ENCODE data around the gene PECR. TPM values are rescaled to one million over a fixed set of nuclear protein-coding genes. Genes with fewer than 3 reads are reported as not detected.

The PECR gene
- total RNA-seq, 2 experiments from 2014 or later: 21.6 to 31.9 TPM

GRCh38 chr2:216112926-216113325 lies 31.3 kb upstream of the PECR start:
- DNase-seq (no peak), ATAC-seq (no peak)
- Mint-ChIP-seq H3K4me1 (peaks cover 80% of the 10 kb centered on the region), H3K9me3 (ENCODE audit: low read depth) (no peaks in the 10 kb centered on the region), H3K27ac (peak overlapping the region; percentile 82), H3K4me3 (peak overlapping the region; percentile 29), H3K36me3 (peaks cover 74% of the 10 kb centered on the region), H3K27me3 (peaks cover 3% of the 10 kb centered on the region)
- CTCF ChIA-PET: interaction anchor here (1.2 to 3.0 kb wide), 5 partner anchors 11 to 386 kb away, joined by 3 to 21 read pairs (median 3); partner anchors contain the start of gene RPL37A

GRCh38 chr2:216111122-216111521 lies 29.5 kb upstream of the PECR start:
- ATAC-seq: no peak
- H3K27me3 Mint-ChIP-seq: peaks cover 3% of the 10 kb centered on the region
- DNase-seq: no peak
- H3K36me3 Mint-ChIP-seq: peaks cover 57% of the 10 kb centered on the region
- CTCF ChIA-PET: interaction anchor here (0.9 to 3.4 kb wide), 12 partner anchors 8 to 293 kb away, joined by 3 to 28 read pairs (median 8); partner anchors contain the start of genes PECR and TMEM169
- H3K9me3 Mint-ChIP-seq (ENCODE audit: low read depth): no peaks in the 10 kb centered on the region
- peak overlapping the region; percentile 99 for H3K27ac Mint-ChIP-seq
- peak overlapping the region; percentile 99 for H3K4me3 Mint-ChIP-seq
- H3K4me1 Mint-ChIP-seq: peaks cover 63% of the 10 kb centered on the region

- H3K4me1 Mint-ChIP-seq: peaks cover 61% of the 10 kb centered on the region
- CTCF ChIA-PET: interaction anchor here (0.7 to 3.4 kb wide), 19 partner anchors 9 to 556 kb away, joined by 3 to 28 read pairs (median 7); partner anchors contain the start of genes PECR and TMEM169
- no peaks in the 10 kb centered on the region for H3K9me3 Mint-ChIP-seq (ENCODE audit: low read depth)
- peaks cover 3% of the 10 kb centered on the region for H3K27me3 Mint-ChIP-seq
- ATAC-seq (no peak), DNase-seq (no peak)
- peak overlapping the region; percentile 99 for H3K27ac Mint-ChIP-seq
- peak overlapping the region; percentile 99 for H3K4me3 Mint-ChIP-seq
- peaks cover 55% of the 10 kb centered on the region for H3K36me3 Mint-ChIP-seq
These were observed 29.0 kb upstream of the PECR start for GRCh38 chr2:216110620-216111019.

DNA sequence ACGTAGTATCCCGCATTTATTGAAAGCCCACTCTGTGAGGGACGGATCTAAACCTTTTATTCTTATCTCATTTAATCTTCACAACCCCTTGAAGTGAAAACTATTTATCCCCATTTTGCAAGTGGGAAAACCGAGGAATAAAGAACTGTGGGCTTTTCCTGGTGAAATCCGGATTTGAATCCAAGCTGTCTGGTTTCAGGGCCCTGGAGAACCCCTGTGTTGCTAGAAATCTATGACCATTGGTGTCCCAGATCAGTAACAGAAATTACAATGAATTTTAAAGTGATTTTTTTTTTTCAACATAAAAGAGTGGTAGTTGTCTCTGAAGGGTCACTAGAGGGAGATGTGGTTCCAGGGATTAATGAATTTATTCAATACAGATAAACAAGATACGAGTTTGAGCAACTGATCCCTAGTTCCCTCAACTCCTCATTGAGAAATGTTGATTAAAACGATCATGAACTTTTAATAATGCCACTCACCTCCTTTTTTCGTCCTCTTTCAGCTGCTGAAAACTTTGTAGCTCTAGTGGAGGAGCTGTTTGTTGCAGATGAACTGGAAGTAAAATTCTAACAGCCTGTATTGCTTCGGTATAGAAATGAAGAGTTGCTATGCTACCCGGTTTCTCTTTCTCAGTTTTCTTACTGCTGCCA lies 28.5 kb upstream of the PECR start:
- Mint-ChIP-seq H3K4me3 (peak overlapping the region; percentile 99), H3K27ac (peak overlapping the region; percentile 99), H3K9me3 (ENCODE audit: low read depth) (no peaks in the 10 kb centered on the region), H3K4me1 (peaks cover 56% of the 10 kb centered on the region), H3K27me3 (peaks cover 3% of the 10 kb centered on the region), H3K36me3 (peaks cover 51% of the 10 kb centered on the region)
- ATAC-seq: peak; percentile 11
- no peak for DNase-seq
- CTCF ChIA-PET: interaction anchor here (0.6 to 3.4 kb wide), 27 partner anchors 9 to 557 kb away, joined by 3 to 28 read pairs (median 5); partner anchors contain the start of genes PECR and TMEM169

DNA sequence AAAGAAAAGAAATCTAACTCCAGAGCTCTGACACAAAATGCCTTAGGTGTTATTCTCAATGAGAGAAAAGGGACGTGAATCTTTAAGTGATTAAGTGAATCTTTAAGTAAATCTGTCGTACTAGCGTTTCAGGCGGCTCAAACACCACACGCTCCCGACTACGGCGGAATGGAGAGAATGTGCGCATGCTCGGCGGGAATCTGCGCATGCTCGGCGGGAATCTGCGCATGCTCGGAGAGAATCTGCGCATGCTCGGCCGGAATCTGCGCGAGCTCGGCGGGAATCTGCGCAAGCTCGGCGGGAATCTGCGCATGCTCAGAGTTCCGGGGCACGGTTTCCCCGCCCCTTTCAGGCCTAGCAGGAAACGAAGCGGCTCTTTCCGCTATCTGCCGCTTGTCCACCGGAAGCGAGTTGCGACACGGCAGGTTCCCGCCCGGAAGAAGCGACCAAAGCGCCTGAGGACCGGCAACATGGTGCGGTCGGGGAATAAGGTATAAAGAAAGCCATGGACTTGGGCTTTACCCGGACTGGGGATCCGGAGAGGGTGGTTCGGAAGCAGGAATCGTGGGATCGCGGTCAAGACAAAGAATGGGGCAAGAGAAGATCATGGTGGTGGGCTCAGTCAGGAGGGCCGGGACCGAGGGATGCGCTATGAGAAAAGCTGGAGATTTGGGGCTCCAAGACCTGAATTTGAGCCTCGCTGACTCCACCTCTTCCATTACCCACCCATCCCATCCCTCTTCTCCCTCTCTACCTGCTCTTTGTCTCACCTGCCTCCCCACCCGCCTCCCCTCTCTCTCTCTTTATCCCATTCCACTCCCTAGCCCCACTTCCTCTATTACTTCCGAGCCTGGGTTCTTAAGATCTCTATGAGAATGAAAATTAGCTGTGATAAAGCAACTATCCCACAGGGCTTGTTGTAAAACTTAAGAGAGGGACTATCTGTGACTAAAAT lies 27.6 kb upstream of the PECR start, which contains the start of gene XRCC5:
TSS of gene XRCC5 (plus strand) at position 382 of the 955 bp plus-strand sequence. CDS start at position 471, 89 bp downstream.
- H3K27ac Mint-ChIP-seq: peak within 1 kb of the TSS; percentile 99
- peaks cover 3% of the 10 kb centered on the region for H3K27me3 Mint-ChIP-seq
- H3K9me3 Mint-ChIP-seq (ENCODE audit: low read depth): no peaks in the 10 kb centered on the region
- DNase-seq (peak; percentile 98), ATAC-seq (peak; percentile 84)
- peaks cover 43% of the 10 kb centered on the region for H3K36me3 Mint-ChIP-seq
- peak within 1 kb of the TSS; percentile 99 for H3K4me3 Mint-ChIP-seq
- CTCF ChIA-PET: interaction anchor here (0.6 to 3.4 kb wide), 23 partner anchors 9 to 557 kb away, joined by 3 to 28 read pairs (median 7); partner anchors contain the start of genes PECR and TMEM169
- peaks cover 54% of the 10 kb centered on the region for H3K4me1 Mint-ChIP-seq

DNA sequence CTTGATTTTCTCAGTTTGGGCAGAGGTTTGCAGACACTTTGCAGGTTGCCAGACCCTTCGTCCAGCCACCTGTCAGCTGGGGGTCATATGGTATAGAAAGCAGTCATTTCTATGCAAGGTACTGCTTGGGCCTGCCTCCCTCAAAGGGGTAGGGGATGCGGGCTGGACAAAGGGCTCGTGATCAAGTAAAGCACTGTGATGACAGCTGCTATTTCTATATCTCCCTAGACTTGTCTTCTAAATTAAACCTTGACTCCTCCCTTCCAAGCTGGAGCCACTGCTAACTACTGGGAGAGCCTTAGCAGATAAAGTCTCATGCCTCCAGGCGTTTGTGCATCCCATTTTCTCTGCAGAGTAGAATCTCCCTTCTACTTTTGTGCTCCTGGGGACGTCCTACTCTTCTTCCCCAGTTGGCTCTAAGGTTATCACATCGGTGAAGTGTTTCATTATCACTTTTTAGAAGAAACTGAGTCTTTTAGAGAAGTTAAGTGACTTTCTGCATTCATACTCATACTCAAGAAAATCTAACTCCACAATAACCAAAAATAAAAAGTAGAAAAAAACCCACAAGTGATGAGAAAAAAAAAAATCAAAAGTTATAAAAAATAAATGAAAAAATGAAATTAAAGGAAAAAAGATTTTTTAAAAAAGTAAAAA lies 26.8 kb upstream of the PECR start:
- peak overlapping the region; percentile 99 for H3K27ac Mint-ChIP-seq
- DNase-seq: no peak
- H3K4me3 Mint-ChIP-seq: peak overlapping the region; percentile 99
- peaks cover 3% of the 10 kb centered on the region for H3K27me3 Mint-ChIP-seq
- CTCF ChIA-PET: interaction anchor here (1.3 to 3.4 kb wide), 13 partner anchors 11 to 76 kb away, joined by 3 to 28 read pairs (median 9); partner anchors contain the start of genes PECR and TMEM169
- peaks cover 35% of the 10 kb centered on the region for H3K36me3 Mint-ChIP-seq
- no peaks in the 10 kb centered on the region for H3K9me3 Mint-ChIP-seq (ENCODE audit: low read depth)
- peaks cover 48% of the 10 kb centered on the region for H3K4me1 Mint-ChIP-seq
- ATAC-seq: no peak

GRCh38 chr2:216107760-216108159 lies 26.2 kb upstream of the PECR start:
- no peak for ATAC-seq
- Mint-ChIP-seq H3K27me3 (peaks cover 3% of the 10 kb centered on the region), H3K4me3 (no peak overlapping the region), H3K9me3 (ENCODE audit: low read depth) (no peaks in the 10 kb centered on the region), H3K27ac (no peak overlapping the region), H3K4me1 (peaks cover 41% of the 10 kb centered on the region), H3K36me3 (peaks cover 28% of the 10 kb centered on the region)
- DNase-seq: no peak
- CTCF ChIA-PET: interaction anchor here (1.4 to 3.4 kb wide), 3 partner anchors 15 to 49 kb away, joined by 7 to 28 read pairs (median 12); partner anchors contain the start of genes PECR and TMEM169

DNA sequence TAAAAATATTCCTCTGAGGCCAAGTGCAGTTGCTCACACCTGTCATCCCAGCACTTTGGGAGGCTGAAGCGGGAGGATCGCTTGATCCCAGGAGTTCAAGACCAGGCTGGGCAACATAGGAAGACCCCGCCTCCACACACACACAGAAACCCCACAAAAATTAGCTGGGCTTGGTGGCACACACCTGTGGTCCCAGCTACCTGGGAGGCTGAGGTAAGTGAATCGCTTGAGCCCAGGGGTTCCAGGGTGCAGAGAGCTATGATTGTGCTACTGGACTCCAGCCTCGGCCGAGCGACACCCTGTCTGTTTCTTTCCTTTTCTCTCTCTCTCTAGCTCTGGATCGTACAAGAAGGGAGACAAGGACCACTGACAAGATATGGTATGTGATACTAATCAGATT lies 25.7 kb upstream of the PECR start:
- Mint-ChIP-seq H3K9me3 (ENCODE audit: low read depth) (no peaks in the 10 kb centered on the region), H3K27me3 (peaks cover 3% of the 10 kb centered on the region), H3K4me3 (no peak overlapping the region), H3K27ac (no peak overlapping the region), H3K36me3 (peaks cover 26% of the 10 kb centered on the region), H3K4me1 (peaks cover 37% of the 10 kb centered on the region)
- ATAC-seq: no peak
- no peak for DNase-seq
- CTCF ChIA-PET: interaction anchor here (1.4 kb wide), 1 partner anchor 48 kb away, joined by 7 read pairs; no protein-coding TSS in a partner anchor

DNA sequence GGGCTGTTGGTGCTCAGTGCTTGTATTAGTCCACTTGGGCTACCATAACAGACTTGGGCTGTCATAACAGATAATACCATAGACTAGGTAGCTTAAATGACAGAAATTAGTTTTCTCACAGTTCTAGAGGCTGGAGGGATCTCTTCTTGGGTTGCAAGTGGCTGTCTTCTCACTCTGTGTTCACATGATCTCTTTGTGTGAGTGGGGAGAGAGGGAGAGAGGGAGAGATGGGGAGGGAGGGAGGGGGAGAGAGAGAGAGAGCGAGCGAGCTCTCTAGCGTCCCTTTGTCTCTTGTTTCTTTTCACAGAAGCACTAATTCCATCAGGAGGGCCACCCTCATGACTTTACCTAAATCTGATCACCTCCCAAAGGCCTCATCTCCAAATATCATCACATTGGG lies 23.1 kb upstream of the PECR start:
- H3K9me3 Mint-ChIP-seq (ENCODE audit: low read depth): no peaks in the 10 kb centered on the region
- H3K4me1 Mint-ChIP-seq: peaks cover 18% of the 10 kb centered on the region
- ATAC-seq: no peak
- no peak for DNase-seq
- CTCF ChIA-PET: interaction anchor here (1.2 to 1.9 kb wide), 2 partner anchors 10 to 47 kb away, joined by 3 to 4 read pairs; no protein-coding TSS in a partner anchor
- peaks cover 3% of the 10 kb centered on the region for H3K36me3 Mint-ChIP-seq
- H3K4me3 Mint-ChIP-seq: no peak overlapping the region
- peaks cover 3% of the 10 kb centered on the region for H3K27me3 Mint-ChIP-seq
- H3K27ac Mint-ChIP-seq: no peak overlapping the region

GRCh38 chr2:216103213-216103612 lies 21.6 kb upstream of the PECR start:
- Mint-ChIP-seq H3K27me3 (no peaks in the 10 kb centered on the region), H3K4me1 (peaks cover 10% of the 10 kb centered on the region), H3K27ac (no peak overlapping the region), H3K9me3 (ENCODE audit: low read depth) (no peaks in the 10 kb centered on the region), H3K36me3 (no peaks in the 10 kb centered on the region), H3K4me3 (no peak overlapping the region)
- ATAC-seq: no peak
- no peak for DNase-seq
- CTCF ChIA-PET: interaction anchor here (1.9 kb wide), 1 partner anchor 45 kb away, joined by 4 read pairs; no protein-coding TSS in a partner anchor

GRCh38 chr2:216101109-216101508 lies 19.5 kb upstream of the PECR start:
- no peaks in the 10 kb centered on the region for H3K9me3 Mint-ChIP-seq (ENCODE audit: low read depth)
- no peak overlapping the region for H3K4me3 Mint-ChIP-seq
- no peaks in the 10 kb centered on the region for H3K27me3 Mint-ChIP-seq
- CTCF ChIA-PET: interaction anchor here (1.4 to 2.1 kb wide), 2 partner anchors 12 to 19 kb away, joined by 3 to 5 read pairs; partner anchors contain the start of genes PECR and TMEM169
- ATAC-seq: no peak
- no peaks in the 10 kb centered on the region for H3K36me3 Mint-ChIP-seq
- peaks cover 8% of the 10 kb centered on the region for H3K4me1 Mint-ChIP-seq
- no peak overlapping the region for H3K27ac Mint-ChIP-seq
- DNase-seq: no peak
